SK-N-SH (cell line): ENCODE data around the gene KRT3. TPM values are rescaled to one million over a fixed set of nuclear protein-coding genes. Genes with fewer than 3 reads are reported as not detected.

ENCODE experiments used
- CTCF ChIA-PET: fragments of 300-600, 350-600 bp; formaldehyde crosslinking; extraction: SDS; loops from one replicate; lab custom pipeline; 2021; lab: Yijun Ruan, JAX
- POLR2A ChIA-PET: fragments of 350-600 bp; sonication (Branson Sonifier 250); formaldehyde crosslinking; extraction: SDS; loops from one replicate; lab custom pipeline; 2020; ENCODE audit warnings: antibody characterized with exemption, inconsistent platforms; lab: Yijun Ruan, JAX
- DNase-seq: peaks from one replicate; pipeline ENCODE4 v3.0.0; 2012
- H2AFZ ChIP-seq: fragments of 200-600 bp; sonication (generic); 2 replicates; pipeline ENCODE4 v1.8.1; 2016; ENCODE audit warnings: antibody characterized with exemption, mild to moderate bottlenecking, low read depth
- H3F3A ChIP-seq: fragments of 200-600 bp; sonication (generic); replicated peaks from 2 replicates; pipeline ENCODE3; 2016; ENCODE audit warnings: antibody characterized with exemption, mild to moderate bottlenecking; ENCODE audit not compliant: insufficient read depth
- H3K27ac ChIP-seq, 2 experiments: fragments of 200-500 bp in 1 of 2; fragments of 200-600 bp in 1 of 2; sonication (Bioruptor generic) in 1 of 2; sonication (generic), shearing (Covaris generic) in 1 of 2; 2 replicates each; pipeline versions ENCODE4 v1.5.1 to v1.6.1; 2014 to 2016; ENCODE audit warnings: low read depth in 2 of 2, inconsistent platforms in 1 of 2, low read length in 1 of 2, mild to moderate bottlenecking in 1 of 2, mixed read lengths in 1 of 2
- H3K27me3 ChIP-seq: fragments of 200-600 bp; sonication (generic), shearing (Covaris generic); 2 replicates; pipeline ENCODE4 v1.6.1; 2016; ENCODE audit warnings: mixed run types; ENCODE audit not compliant: insufficient read depth
- H3K36me3 ChIP-seq, 2 experiments: fragments of 200-500 bp in 1 of 2; fragments of 200-600 bp in 1 of 2; sonication (Bioruptor generic) in 1 of 2; sonication (generic) in 1 of 2; replicated peaks in 1 of 2; 2 replicates each; pipeline versions ENCODE3 to v1.5.1; 2014 to 2016; ENCODE audit warnings: low read length in 1 of 2, mild to moderate bottlenecking in 1 of 2; ENCODE audit not compliant: insufficient read depth in 2 of 2, control insufficient read depth in 1 of 2
- H3K4me1 ChIP-seq, 2 experiments: fragments of 200-500 bp in 1 of 2; fragments of 200-600 bp in 1 of 2; sonication (Bioruptor generic) in 1 of 2; sonication (generic), shearing (Covaris generic) in 1 of 2; 2 replicates each; pipeline versions ENCODE4 v1.5.1 to v1.6.1; 2014 to 2016; ENCODE audit warnings: low read depth in 1 of 2, low read length in 1 of 2, mixed run types in 1 of 2; ENCODE audit not compliant: insufficient read depth in 2 of 2, control insufficient read depth in 1 of 2
- H3K4me2 ChIP-seq: fragments of 200-600 bp; sonication (generic), shearing (Covaris generic); 2 replicates; pipeline ENCODE4 v1.6.1; 2017; ENCODE audit warnings: mixed run types
- H3K4me3 ChIP-seq, 2 experiments: fragments of 200-500 bp in 1 of 2; fragments of 200-600 bp in 1 of 2; sonication (Bioruptor generic) in 1 of 2; sonication (generic), shearing (Covaris generic) in 1 of 2; 2 replicates each; pipeline versions ENCODE4 v1.5.1 to v1.8.1; 2014 to 2016; ENCODE audit warnings: low read depth in 2 of 2, inconsistent platforms in 1 of 2, low read length in 1 of 2, mild to moderate bottlenecking in 1 of 2, mixed read lengths in 1 of 2, moderate library complexity in 1 of 2
- H3K79me2 ChIP-seq: fragments of 200-600 bp; sonication (generic); 2 replicates; pipeline ENCODE4 v1.8.1; 2017; ENCODE audit warnings: mild to moderate bottlenecking; ENCODE audit not compliant: insufficient read depth
- H3K9ac ChIP-seq: fragments of 200-600 bp; sonication (generic); 2 replicates; pipeline ENCODE4 v1.6.1; 2017; ENCODE audit warnings: mixed run types
- H3K9me2 ChIP-seq: fragments of 200-600 bp; sonication (generic); 2 replicates; pipeline ENCODE4 v1.6.1; 2017; ENCODE audit warnings: mixed run types
- H3K9me3 ChIP-seq: fragments of 200-600 bp; sonication (generic); 2 replicates; pipeline ENCODE4 v1.6.1; 2017; ENCODE audit warnings: mixed run types, mild to moderate bottlenecking, moderate library complexity
- H4K20me1 ChIP-seq: fragments of 200-600 bp; sonication (generic); 2 replicates; pipeline ENCODE4 v1.6.1; 2017; ENCODE audit warnings: mild to moderate bottlenecking, mixed run types; ENCODE audit not compliant: insufficient read depth
- ELF1 ChIP-seq: IDR thresholded peaks from 2 replicates; pipeline ENCODE4 v1.4.0; 2012
- FOXM1 ChIP-seq: IDR thresholded peaks from 2 replicates; pipeline ENCODE4 v1.4.0; 2012; ENCODE audit warnings: low read depth, mild to moderate bottlenecking
- GATA2 ChIP-seq: sonication (generic); formaldehyde crosslinking; IDR thresholded peaks from 2 replicates; pipeline ENCODE4 v1.5.0; 2020; ENCODE audit warnings: mild to moderate bottlenecking, missing genetic modification reagents
- MXI1 ChIP-seq: IDR thresholded peaks from 2 replicates; pipeline ENCODE4 v1.6.1; 2012; ENCODE audit warnings: mild to moderate bottlenecking, low read depth, low read length, improper control_type of control experiment
- POLR2AphosphoS5 ChIP-seq: IDR thresholded peaks from 2 replicates; pipeline ENCODE4 v1.6.1; 2012; ENCODE audit warnings: low read depth, low read length
- RAD21 ChIP-seq: IDR thresholded peaks from 2 replicates; pipeline ENCODE4 v1.6.1; 2012; ENCODE audit warnings: mild to moderate bottlenecking, low read length
- RXRA ChIP-seq: IDR thresholded peaks from 2 replicates; pipeline ENCODE4 v1.4.0; 2012; ENCODE audit warnings: low read depth, mild to moderate bottlenecking, borderline replicate concordance
- SMC3 ChIP-seq: IDR thresholded peaks from 2 replicates; pipeline ENCODE4 v1.6.1; 2012; ENCODE audit warnings: low read depth, low read length, improper control_type of control experiment
- TCF12 ChIP-seq: IDR thresholded peaks from 2 replicates; pipeline ENCODE4 v1.4.0; 2012
- TEAD4 ChIP-seq: IDR thresholded peaks from 2 replicates; pipeline ENCODE4 v1.4.0; 2012; ENCODE audit warnings: mild to moderate bottlenecking, borderline replicate concordance; ENCODE audit not compliant: insufficient read depth
- YY1 ChIP-seq: IDR thresholded peaks from 2 replicates; pipeline ENCODE4 v1.4.0; 2012; ENCODE audit warnings: low read depth, mild to moderate bottlenecking
- WGBS: methylation state at CpG from one replicate; pipeline ENCODE4 v1.1.6; 2017; ENCODE audit warnings: low lambda C conversion rate; 5-methylcytosine and 5-hydroxymethylcytosine counted together
- polyA plus RNA-seq, 3 experiments: library from polyadenylated mRNA; depleted of rRNA; stranded (reverse); fragments of >200 nt; gene quantifications; 2 replicates each; pipeline ENCODE4 v1.2.3, GENCODE V29; 2012
- TF ChIP-seq, protein P1 (sequence below): fragments of 200-600 bp; sonication (generic); IDR thresholded peaks from 2 replicates; pipeline ENCODE4 v1.6.1; 2017; ENCODE audit warnings: antibody characterized with exemption, mild to moderate bottlenecking, moderate library complexity
- TF ChIP-seq, protein P2 (sequence below): IDR thresholded peaks from 2 replicates; pipeline ENCODE4 v1.4.0; 2012; ENCODE audit warnings: low read depth
- TF ChIP-seq, protein P3 (sequence below): fragments of 150-350 bp; IDR thresholded peaks from 2 replicates; pipeline ENCODE4 v1.6.1; 2017; ENCODE audit warnings: antibody characterized with exemption, low read length, low read depth, borderline replicate concordance
- TF ChIP-seq, protein P4 (sequence below): IDR thresholded peaks from 2 replicates; pipeline ENCODE4 v1.6.1; 2012; ENCODE audit warnings: mild to moderate bottlenecking, low read depth, low read length, moderate library complexity

The KRT3 gene
- polyA plus RNA-seq, 1 of the 3 experiments (the other 2 are of a cell fraction): not detected

DNA sequence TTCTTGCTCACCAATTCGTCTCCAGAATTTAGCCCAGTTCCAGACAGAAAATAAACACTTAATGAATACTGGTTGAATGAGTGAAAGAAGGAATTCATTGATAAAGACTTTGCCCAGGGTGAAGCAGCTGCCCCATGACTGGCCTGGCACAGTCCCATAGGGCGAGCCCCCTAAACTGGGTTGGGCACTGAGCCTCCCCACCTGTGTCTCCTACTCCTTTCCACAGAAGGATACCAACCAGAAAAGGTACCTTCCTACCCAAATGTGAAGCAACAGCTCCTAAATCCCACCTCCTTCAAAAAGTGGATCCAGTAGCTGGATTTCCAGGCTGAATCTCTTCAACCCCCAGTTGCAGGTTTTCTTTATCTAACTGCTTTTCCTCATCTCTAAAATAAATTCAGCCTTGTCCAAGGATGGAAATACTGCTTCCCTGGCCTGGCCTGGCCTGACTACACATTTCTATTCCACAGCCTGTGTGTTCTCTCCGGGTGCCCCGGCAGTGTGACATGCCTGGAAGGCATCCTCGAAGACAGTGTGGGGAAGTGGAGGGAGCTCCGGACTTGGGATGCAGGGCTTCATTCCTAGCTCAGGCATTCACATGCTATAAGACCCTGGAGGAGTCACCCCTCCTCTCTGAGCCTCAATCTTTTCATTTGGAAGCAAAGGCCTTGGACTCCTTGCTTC lies 7.6 kb downstream of the KRT3 start:
- DNase-seq: no peak
- Histone ChIP-seq H3K4me3 (no peak overlapping the region), H3K27me3 (peaks cover 21% of the 10 kb centered on the region; the same call in 1 of the 2 replicates), H3K79me2 (no peaks in the 10 kb centered on the region), H3K27ac (no peak overlapping the region), H3K4me1 (no peaks in the 10 kb centered on the region), H3K9me3 (no peaks in the 10 kb centered on the region), H3K9ac (no peak overlapping the region), H3K36me3 (no peaks in the 10 kb centered on the region), H3K4me2 (no peak overlapping the region), H4K20me1 (no peaks in the 10 kb centered on the region), H3F3A (no peaks in the 10 kb centered on the region), H3K9me2 (no peaks in the 10 kb centered on the region), H2AFZ (no peak overlapping the region)
- TF ChIP-seq GATA2 (no peak), POLR2AphosphoS5 (no peak), ELF1 (no peak), MXI1 (no peak), RAD21 (no peak), FOXM1 (no peak), TCF12 (no peak), YY1 (no peak), SMC3 (no peak), TEAD4 (no peak), RXRA (no peak)
- TF ChIP-seq, protein P1, sequence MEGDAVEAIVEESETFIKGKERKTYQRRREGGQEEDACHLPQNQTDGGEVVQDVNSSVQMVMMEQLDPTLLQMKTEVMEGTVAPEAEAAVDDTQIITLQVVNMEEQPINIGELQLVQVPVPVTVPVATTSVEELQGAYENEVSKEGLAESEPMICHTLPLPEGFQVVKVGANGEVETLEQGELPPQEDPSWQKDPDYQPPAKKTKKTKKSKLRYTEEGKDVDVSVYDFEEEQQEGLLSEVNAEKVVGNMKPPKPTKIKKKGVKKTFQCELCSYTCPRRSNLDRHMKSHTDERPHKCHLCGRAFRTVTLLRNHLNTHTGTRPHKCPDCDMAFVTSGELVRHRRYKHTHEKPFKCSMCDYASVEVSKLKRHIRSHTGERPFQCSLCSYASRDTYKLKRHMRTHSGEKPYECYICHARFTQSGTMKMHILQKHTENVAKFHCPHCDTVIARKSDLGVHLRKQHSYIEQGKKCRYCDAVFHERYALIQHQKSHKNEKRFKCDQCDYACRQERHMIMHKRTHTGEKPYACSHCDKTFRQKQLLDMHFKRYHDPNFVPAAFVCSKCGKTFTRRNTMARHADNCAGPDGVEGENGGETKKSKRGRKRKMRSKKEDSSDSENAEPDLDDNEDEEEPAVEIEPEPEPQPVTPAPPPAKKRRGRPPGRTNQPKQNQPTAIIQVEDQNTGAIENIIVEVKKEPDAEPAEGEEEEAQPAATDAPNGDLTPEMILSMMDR: no peak
- TF ChIP-seq, protein P2, sequence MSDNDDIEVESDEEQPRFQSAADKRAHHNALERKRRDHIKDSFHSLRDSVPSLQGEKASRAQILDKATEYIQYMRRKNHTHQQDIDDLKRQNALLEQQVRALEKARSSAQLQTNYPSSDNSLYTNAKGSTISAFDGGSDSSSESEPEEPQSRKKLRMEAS: no peak
- TF ChIP-seq, protein P3, sequence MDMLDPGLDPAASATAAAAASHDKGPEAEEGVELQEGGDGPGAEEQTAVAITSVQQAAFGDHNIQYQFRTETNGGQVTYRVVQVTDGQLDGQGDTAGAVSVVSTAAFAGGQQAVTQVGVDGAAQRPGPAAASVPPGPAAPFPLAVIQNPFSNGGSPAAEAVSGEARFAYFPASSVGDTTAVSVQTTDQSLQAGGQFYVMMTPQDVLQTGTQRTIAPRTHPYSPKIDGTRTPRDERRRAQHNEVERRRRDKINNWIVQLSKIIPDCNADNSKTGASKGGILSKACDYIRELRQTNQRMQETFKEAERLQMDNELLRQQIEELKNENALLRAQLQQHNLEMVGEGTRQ: no peak
- TF ChIP-seq, protein P4, sequence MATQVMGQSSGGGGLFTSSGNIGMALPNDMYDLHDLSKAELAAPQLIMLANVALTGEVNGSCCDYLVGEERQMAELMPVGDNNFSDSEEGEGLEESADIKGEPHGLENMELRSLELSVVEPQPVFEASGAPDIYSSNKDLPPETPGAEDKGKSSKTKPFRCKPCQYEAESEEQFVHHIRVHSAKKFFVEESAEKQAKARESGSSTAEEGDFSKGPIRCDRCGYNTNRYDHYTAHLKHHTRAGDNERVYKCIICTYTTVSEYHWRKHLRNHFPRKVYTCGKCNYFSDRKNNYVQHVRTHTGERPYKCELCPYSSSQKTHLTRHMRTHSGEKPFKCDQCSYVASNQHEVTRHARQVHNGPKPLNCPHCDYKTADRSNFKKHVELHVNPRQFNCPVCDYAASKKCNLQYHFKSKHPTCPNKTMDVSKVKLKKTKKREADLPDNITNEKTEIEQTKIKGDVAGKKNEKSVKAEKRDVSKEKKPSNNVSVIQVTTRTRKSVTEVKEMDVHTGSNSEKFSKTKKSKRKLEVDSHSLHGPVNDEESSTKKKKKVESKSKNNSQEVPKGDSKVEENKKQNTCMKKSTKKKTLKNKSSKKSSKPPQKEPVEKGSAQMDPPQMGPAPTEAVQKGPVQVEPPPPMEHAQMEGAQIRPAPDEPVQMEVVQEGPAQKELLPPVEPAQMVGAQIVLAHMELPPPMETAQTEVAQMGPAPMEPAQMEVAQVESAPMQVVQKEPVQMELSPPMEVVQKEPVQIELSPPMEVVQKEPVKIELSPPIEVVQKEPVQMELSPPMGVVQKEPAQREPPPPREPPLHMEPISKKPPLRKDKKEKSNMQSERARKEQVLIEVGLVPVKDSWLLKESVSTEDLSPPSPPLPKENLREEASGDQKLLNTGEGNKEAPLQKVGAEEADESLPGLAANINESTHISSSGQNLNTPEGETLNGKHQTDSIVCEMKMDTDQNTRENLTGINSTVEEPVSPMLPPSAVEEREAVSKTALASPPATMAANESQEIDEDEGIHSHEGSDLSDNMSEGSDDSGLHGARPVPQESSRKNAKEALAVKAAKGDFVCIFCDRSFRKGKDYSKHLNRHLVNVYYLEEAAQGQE: no peak
- CTCF ChIA-PET: no interaction called here
- POLR2A ChIA-PET: no interaction called here
- WGBS: 3% methylated on average over 4 of the region's 6 CpGs
